H9 (cell line): ENCODE data around the gene HSPA1L. TPM values are rescaled to one million over a fixed set of nuclear protein-coding genes. Genes with fewer than 3 reads are reported as not detected.

ENCODE experiments used
- DNase-seq: peaks from one replicate; pipeline ENCODE4 v3.0.0-alpha.2; 2017
- H2AFZ ChIP-seq: one replicate; pipeline ENCODE4 v1.6.1; 2013; ENCODE audit warnings: mild to moderate bottlenecking, low read length, control low read depth, moderate library complexity
- H2AK5ac ChIP-seq: 2 replicates; pipeline ENCODE4 v1.6.1; 2013; ENCODE audit warnings: low read length, control low read depth, mixed read lengths; ENCODE audit not compliant: insufficient read length
- H2BK120ac ChIP-seq: one replicate; pipeline ENCODE4 v1.6.1; 2013; ENCODE audit warnings: low read depth, mild to moderate bottlenecking, low read length, control low read depth, inconsistent platforms; ENCODE audit not compliant: poor library complexity, severe bottlenecking
- H2BK12ac ChIP-seq: 2 replicates; pipeline ENCODE4 v1.6.1; 2013; ENCODE audit warnings: low read length, control low read depth, mixed read lengths, low read depth; ENCODE audit not compliant: insufficient read length
- H2BK15ac ChIP-seq: 2 replicates; pipeline ENCODE4 v1.6.1; 2013; ENCODE audit warnings: low read depth, low read length, control low read depth
- H2BK20ac ChIP-seq: one replicate; pipeline ENCODE4 v1.6.1; 2013; ENCODE audit warnings: low read depth, mild to moderate bottlenecking, low read length, control low read depth, inconsistent platforms; ENCODE audit not compliant: poor library complexity, severe bottlenecking
- H2BK5ac ChIP-seq: 2 replicates; pipeline ENCODE4 v1.6.1; 2013; ENCODE audit warnings: low read length, control low read depth, mixed read lengths; ENCODE audit not compliant: insufficient read length
- H3K14ac ChIP-seq: 2 replicates; pipeline ENCODE4 v1.6.1; 2013; ENCODE audit warnings: low read length, control low read depth; ENCODE audit not compliant: insufficient read depth
- H3K18ac ChIP-seq: 2 replicates; pipeline ENCODE4 v1.6.1; 2013; ENCODE audit warnings: low read depth, mild to moderate bottlenecking, mixed read lengths, low read length, control low read depth; ENCODE audit not compliant: insufficient read length
- H3K23ac ChIP-seq: 2 replicates; pipeline ENCODE4 v1.6.1; 2013; ENCODE audit warnings: low read length, control low read depth, mixed read lengths, low read depth; ENCODE audit not compliant: insufficient read length
- H3K23me2 ChIP-seq: 2 replicates; pipeline ENCODE4 v1.6.1; 2013; ENCODE audit warnings: low read depth, mild to moderate bottlenecking, mixed read lengths, low read length, control low read depth; ENCODE audit not compliant: insufficient read length, poor library complexity, severe bottlenecking
- H3K27ac ChIP-seq: 2 replicates; pipeline ENCODE4 v1.5.1; 2013; ENCODE audit warnings: low read length, control low read depth, mixed read lengths, low read depth; ENCODE audit not compliant: insufficient read length
- H3K27me3 ChIP-seq: 2 replicates; pipeline ENCODE4 v1.6.1; 2013; ENCODE audit warnings: low read length, control low read depth, inconsistent platforms; ENCODE audit not compliant: insufficient read depth
- H3K4ac ChIP-seq: 2 replicates; pipeline ENCODE4 v1.6.1; 2013; ENCODE audit warnings: low read depth, mild to moderate bottlenecking, control low read depth, inconsistent platforms, low read length, moderate library complexity
- H3K4me1 ChIP-seq: 2 replicates; pipeline ENCODE4 v1.6.1; 2013; ENCODE audit warnings: low read length, control low read depth, inconsistent platforms; ENCODE audit not compliant: insufficient read depth
- H3K4me2 ChIP-seq: 2 replicates; pipeline ENCODE4 v1.6.1; 2013; ENCODE audit warnings: low read length, control low read depth, mixed read lengths; ENCODE audit not compliant: insufficient read length, insufficient read depth
- H3K56ac ChIP-seq: 2 replicates; pipeline ENCODE4 v1.6.1; 2013; ENCODE audit warnings: low read depth, mild to moderate bottlenecking, mixed read lengths, low read length, control low read depth; ENCODE audit not compliant: insufficient read length
- H3K79me1 ChIP-seq: 2 replicates; pipeline ENCODE4 v1.6.1; 2013; ENCODE audit warnings: low read depth, mild to moderate bottlenecking, moderate library complexity, low read length, control low read depth, inconsistent platforms; ENCODE audit not compliant: insufficient read depth, poor library complexity, severe bottlenecking
- H3K79me2 ChIP-seq: 2 replicates; pipeline ENCODE4 v1.6.1; 2013; ENCODE audit warnings: low read length, control low read depth, inconsistent platforms; ENCODE audit not compliant: insufficient read depth
- H3K9ac ChIP-seq: 2 replicates; pipeline ENCODE4 v1.6.1; 2013; ENCODE audit warnings: low read length, control low read depth, mixed read lengths; ENCODE audit not compliant: insufficient read length; ENCODE audit errors: extremely low read depth
- H3K9me3 ChIP-seq: one replicate; pipeline ENCODE4 v1.6.1; 2013; ENCODE audit warnings: low read depth, low read length, inconsistent platforms; ENCODE audit not compliant: control insufficient read depth
- H3T11ph ChIP-seq: one replicate; pipeline ENCODE4 v1.6.1; 2013; ENCODE audit warnings: mild to moderate bottlenecking, low read length, control low read depth, inconsistent platforms
- H4K20me1 ChIP-seq: one replicate; pipeline ENCODE4 v1.6.1; 2013; ENCODE audit not compliant: control insufficient read depth, insufficient read length, insufficient read depth
- H4K5ac ChIP-seq: 2 replicates; pipeline ENCODE4 v1.6.1; 2013; ENCODE audit warnings: low read depth, mild to moderate bottlenecking, mixed read lengths, low read length, control low read depth; ENCODE audit not compliant: insufficient read length
- H4K8ac ChIP-seq: replicated peaks from 2 replicates; pipeline ENCODE4 v1.6.1; 2013; ENCODE audit warnings: low read length, control low read depth, mixed read lengths, low read depth; ENCODE audit not compliant: insufficient read length
- H4K91ac ChIP-seq: 2 replicates; pipeline ENCODE4 v1.6.1; 2013; ENCODE audit warnings: low read depth, mild to moderate bottlenecking, moderate library complexity, mixed read lengths, low read length, control low read depth; ENCODE audit not compliant: insufficient read length
- H3K27ac Mint-ChIP-seq, 3 experiments: 2 replicates in 2 of 3; 3 replicates in 1 of 3; pipeline ENCODE4 v1.8.0; 2020 to 2021; ENCODE audit warnings: mixed read lengths in 3 of 3, mild to moderate bottlenecking in 1 of 3, moderate library complexity in 1 of 3
- H3K27me3 Mint-ChIP-seq: 2 replicates; pipeline ENCODE4 v1.8.0; 2021; ENCODE audit warnings: low read depth, mild to moderate bottlenecking, moderate library complexity, mixed read lengths
- H3K36me3 Mint-ChIP-seq, 3 experiments: 2 replicates in 2 of 3; 3 replicates in 1 of 3; pipeline ENCODE4 v1.8.0; 2020 to 2021; ENCODE audit warnings: low read depth in 3 of 3, mixed read lengths in 3 of 3; ENCODE audit not compliant: insufficient read depth in 1 of 3
- H3K4me1 Mint-ChIP-seq, 2 experiments: 2 replicates each; pipeline ENCODE4 v1.8.0; 2020; ENCODE audit warnings: mixed read lengths in 2 of 2
- H3K4me3 Mint-ChIP-seq, 2 experiments: 2 replicates in 1 of 2; 3 replicates in 1 of 2; pipeline ENCODE4 v1.8.0; 2020 to 2021; ENCODE audit warnings: mild to moderate bottlenecking in 2 of 2, mixed read lengths in 2 of 2, moderate library complexity in 1 of 2
- H3K9me3 Mint-ChIP-seq, 2 experiments: 2 replicates in 1 of 2; 3 replicates in 1 of 2; pipeline ENCODE4 v1.8.0; 2020; ENCODE audit warnings: mild to moderate bottlenecking in 2 of 2, mixed read lengths in 2 of 2, moderate library complexity in 1 of 2
- WGBS: extraction: QIAGEN DNeasy Blood & Tissue Kit; methylation state at CpG from one replicate; pipeline ENCODE4 v1.1.7; 2013; ENCODE audit warnings: missing lambda C conversion rate, low lambda C conversion rate, mixed read lengths; ENCODE audit not compliant: insufficient read length; ENCODE audit errors: extremely low coverage; 5-methylcytosine and 5-hydroxymethylcytosine counted together
- total RNA-seq: library from RNA; stranded (reverse); gene quantifications from 2 replicates; pipeline ENCODE4 v1.2.1, GENCODE V29; 2021
- TF ChIP-seq, protein P1 (sequence below): fragments of 200-600 bp; sonication (generic); conservative IDR thresholded peaks from 3 replicates; pipeline ENCODE4 v1.8.0; 2021; ENCODE audit warnings: antibody characterized with exemption, mild to moderate bottlenecking

HSPA1L gene
- total RNA-seq, 1 experiment from 2014 or later = 2.5 TPM

DNA sequence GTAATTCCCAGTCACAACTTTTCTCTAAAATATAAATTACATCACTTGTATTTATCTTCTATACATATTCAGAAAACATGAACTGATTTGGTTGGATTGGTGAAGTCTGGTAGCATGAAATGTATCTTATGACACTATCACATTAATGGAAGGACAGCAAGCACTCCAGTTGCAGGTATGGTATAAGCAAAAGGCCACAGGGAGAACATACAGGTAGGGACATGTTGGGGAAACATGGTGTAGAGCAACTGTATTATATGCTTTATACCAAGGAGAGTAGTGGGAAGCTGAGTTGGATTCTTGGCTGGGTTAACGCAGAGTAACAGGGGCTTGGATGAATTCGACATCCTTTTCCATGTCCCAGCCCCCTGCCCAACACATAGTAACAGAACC is 18.1 kb downstream of the HSPA1L start:
- Histone ChIP-seq H2AFZ (no peak overlapping the region), H3K27ac (no peak overlapping the region), H3T11ph (no peak overlapping the region), H3K14ac (no peak overlapping the region), H4K8ac (no peak overlapping the region), H2BK12ac (no peak overlapping the region), H3K23me2 (peaks cover 3% of the 10 kb centered on the region), H3K4me2 (no peak overlapping the region), H3K18ac (no peak overlapping the region), H3K27me3 (no peaks in the 10 kb centered on the region), H3K9ac (no peak overlapping the region), H3K9me3 (no peaks in the 10 kb centered on the region), H2BK15ac (no peak overlapping the region), H2BK20ac (no peak overlapping the region), H2BK5ac (no peak overlapping the region), H2BK120ac (no peak overlapping the region), H3K23ac (no peak overlapping the region), H3K4me1 (no peaks in the 10 kb centered on the region), H3K4ac (no peak overlapping the region), H4K20me1 (no peaks in the 10 kb centered on the region), H3K79me1 (no peaks in the 10 kb centered on the region), H4K91ac (no peak overlapping the region), H3K56ac (no peak overlapping the region), H4K5ac (no peak overlapping the region), H3K79me2 (peaks cover 2% of the 10 kb centered on the region; the same call in 1 of the 2 replicates), H2AK5ac (no peak overlapping the region)
- H3K9me3 Mint-ChIP-seq = no peaks in the 10 kb centered on the region
- peaks cover 7 to 53% (median 42%) of the 10 kb centered on the region in 3 experiments; a peak in 6 of 7 replicates for H3K36me3 Mint-ChIP-seq
- no peaks in the 10 kb centered on the region for H3K27me3 Mint-ChIP-seq
- WGBS = no CpG with 5 or more reads among the region's 2 CpGs
- H3K4me1 Mint-ChIP-seq = peaks cover 6 to 7% of the 10 kb centered on the region in 2 experiments
- no peak for DNase-seq
- peak overlapping the region in 1 of 2 experiments; percentile 48; a peak in 1 of 5 replicates for H3K4me3 Mint-ChIP-seq
- TF ChIP-seq, protein P1, sequence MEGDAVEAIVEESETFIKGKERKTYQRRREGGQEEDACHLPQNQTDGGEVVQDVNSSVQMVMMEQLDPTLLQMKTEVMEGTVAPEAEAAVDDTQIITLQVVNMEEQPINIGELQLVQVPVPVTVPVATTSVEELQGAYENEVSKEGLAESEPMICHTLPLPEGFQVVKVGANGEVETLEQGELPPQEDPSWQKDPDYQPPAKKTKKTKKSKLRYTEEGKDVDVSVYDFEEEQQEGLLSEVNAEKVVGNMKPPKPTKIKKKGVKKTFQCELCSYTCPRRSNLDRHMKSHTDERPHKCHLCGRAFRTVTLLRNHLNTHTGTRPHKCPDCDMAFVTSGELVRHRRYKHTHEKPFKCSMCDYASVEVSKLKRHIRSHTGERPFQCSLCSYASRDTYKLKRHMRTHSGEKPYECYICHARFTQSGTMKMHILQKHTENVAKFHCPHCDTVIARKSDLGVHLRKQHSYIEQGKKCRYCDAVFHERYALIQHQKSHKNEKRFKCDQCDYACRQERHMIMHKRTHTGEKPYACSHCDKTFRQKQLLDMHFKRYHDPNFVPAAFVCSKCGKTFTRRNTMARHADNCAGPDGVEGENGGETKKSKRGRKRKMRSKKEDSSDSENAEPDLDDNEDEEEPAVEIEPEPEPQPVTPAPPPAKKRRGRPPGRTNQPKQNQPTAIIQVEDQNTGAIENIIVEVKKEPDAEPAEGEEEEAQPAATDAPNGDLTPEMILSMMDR = no peak
- peak overlapping the region in 1 of 3 experiments; percentile 26; a peak in 2 of 7 replicates for H3K27ac Mint-ChIP-seq
